Prostate gland (tissue), 2 donors: ENCODE results near the gene CRIM1.

Source experiments
- CTCF ChIP-seq, 4 experiments: fragments of 200-600 bp in 2 of 4; fragments of 450-650 bp in 2 of 4; sonication (generic) in 2 of 4; IDR thresholded peaks; 1 replicate in 3 of 4; 2 replicates in 1 of 4; pipeline ENCODE4 v1.5.1; 2016 to 2019; ENCODE audit warnings: antibody characterized with exemption in 4 of 4, mild to moderate bottlenecking in 2 of 4, moderate library complexity in 2 of 4
- POLR2A ChIP-seq: fragments of 450-650 bp; IDR thresholded peaks from one replicate; pipeline ENCODE4 v1.6.1; 2016; ENCODE audit warnings: antibody characterized with exemption, mild to moderate bottlenecking

GRCh38 chr2:36393738-36394256 lies 38.2 kb downstream of the CRIM1 start:
- TF ChIP-seq POLR2A (no peak), CTCF (IDR thresholded peaks at IDR 0.05) (no peak)
